Osteoblast (primary cell): ENCODE data around the gene LAMTOR4. TPM values are rescaled to one million over a fixed set of nuclear protein-coding genes. Genes with fewer than 3 reads are reported as not detected.
A peak's percentile ranks its signal among the peaks of the same experiment; 100 is the strongest.

Source experiments
- DNase-seq: peaks from one replicate; pipeline ENCODE4 v3.0.0; 2011; ENCODE audit warnings: low spot score, mixed read lengths; ENCODE audit not compliant: insufficient read length; ENCODE audit errors: missing footprints
- H2AFZ ChIP-seq: 2 replicates; pipeline ENCODE4 v1.6.0; 2011; ENCODE audit warnings: mild to moderate bottlenecking, low read length
- H3K27ac ChIP-seq: 2 replicates; pipeline ENCODE4 v1.5.1; 2011; ENCODE audit warnings: mild to moderate bottlenecking, low read depth, low read length, moderate library complexity
- H3K27me3 ChIP-seq: 2 replicates; pipeline ENCODE4 v1.6.0; 2012; ENCODE audit warnings: mild to moderate bottlenecking, control low read depth, inconsistent platforms, low read length, moderate library complexity; ENCODE audit not compliant: insufficient read depth
- H3K36me3 ChIP-seq: 2 replicates; pipeline ENCODE4 v1.5.1; 2011; ENCODE audit warnings: mild to moderate bottlenecking, low read length, control low read depth, moderate library complexity; ENCODE audit not compliant: insufficient read depth
- H3K4me1 ChIP-seq: 2 replicates; pipeline ENCODE4 v1.5.1; 2011; ENCODE audit warnings: mild to moderate bottlenecking, low read length, control low read depth, moderate library complexity; ENCODE audit not compliant: insufficient read depth
- H3K4me2 ChIP-seq: 2 replicates; pipeline ENCODE4 v1.6.0; 2011; ENCODE audit warnings: mild to moderate bottlenecking, low read length; ENCODE audit not compliant: insufficient read depth
- H3K4me3 ChIP-seq: fragments of 200-600 bp; sonication (generic); 3 replicates; pipeline ENCODE4 v1.5.1; 2012; ENCODE audit warnings: mild to moderate bottlenecking, low read length, inconsistent platforms; ENCODE audit not compliant: insufficient read depth
- H3K79me2 ChIP-seq: 2 replicates; pipeline ENCODE4 v1.6.0; 2012; ENCODE audit warnings: mild to moderate bottlenecking, low read length, control low read depth, inconsistent platforms; ENCODE audit not compliant: insufficient read depth
- H3K9me3 ChIP-seq: 2 replicates; pipeline ENCODE4 v1.5.1; 2011; ENCODE audit warnings: low read depth, low read length, control low read depth
- H4K20me1 ChIP-seq: 2 replicates; pipeline ENCODE4 v1.6.0; 2012; ENCODE audit warnings: mild to moderate bottlenecking, low read length, control low read depth; ENCODE audit not compliant: insufficient read depth
- CTCF ChIP-seq: IDR thresholded peaks from 2 replicates; pipeline ENCODE4 v1.5.1; 2011; ENCODE audit warnings: mild to moderate bottlenecking, low read depth, low read length, moderate library complexity; ENCODE audit errors: extremely low read depth
- total RNA-seq: library from RNA; depleted of rRNA; stranded (reverse); fragments of >200 nt; gene quantifications from 2 replicates; pipeline ENCODE4 v1.2.3, GENCODE V29; 2012

LAMTOR4 gene
- total RNA-seq, 1 donor = 63.7 TPM

DNA sequence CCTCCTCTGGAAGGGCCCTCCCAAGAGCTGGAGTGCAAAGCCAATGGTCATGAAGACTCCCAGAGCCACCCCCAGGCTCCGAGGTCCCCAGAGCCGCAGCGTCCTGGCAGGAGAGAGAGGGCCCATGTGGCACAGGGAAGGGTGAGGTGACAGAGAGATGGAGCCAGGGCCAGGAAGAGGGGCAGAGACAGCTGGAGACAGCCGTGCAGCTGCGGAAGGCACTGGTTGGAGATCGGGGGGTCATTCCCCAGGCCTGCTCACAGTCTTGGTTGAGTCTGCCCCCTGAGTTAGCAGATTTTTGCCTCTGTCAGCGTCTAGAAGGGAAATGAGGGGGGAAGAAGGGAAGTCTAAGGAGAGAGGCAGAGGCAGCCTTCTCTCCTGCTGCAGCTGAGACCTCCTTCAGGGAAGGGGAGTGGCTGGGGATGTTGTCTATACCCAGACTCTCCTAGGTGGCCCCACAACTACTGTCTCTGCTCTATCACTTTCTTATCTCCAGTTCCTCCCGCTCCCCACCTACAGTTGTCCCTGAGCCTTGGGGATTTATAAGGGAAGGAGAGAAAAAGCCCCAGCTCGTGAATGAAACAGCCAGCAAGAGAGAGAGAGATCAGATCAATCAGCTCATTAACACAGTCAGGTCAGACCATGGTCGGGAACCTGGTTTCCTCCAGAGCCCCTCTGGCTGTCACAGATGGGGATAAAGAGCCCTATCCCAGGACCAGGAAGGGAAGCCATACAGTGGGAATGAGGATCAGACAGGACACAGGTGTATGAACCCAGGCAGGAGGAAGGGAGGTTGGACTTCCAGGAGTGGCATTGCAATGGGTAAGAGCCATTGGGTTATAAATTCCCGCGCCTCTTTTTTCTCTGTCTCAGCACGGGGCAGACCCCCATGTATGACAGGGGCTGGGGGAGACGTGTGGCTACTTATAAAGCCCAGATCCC is 18.5 kb downstream of the LAMTOR4 start:
- Histone ChIP-seq H3K36me3 (no peaks in the 10 kb centered on the region), H3K4me3 (peak overlapping the region; percentile 71), H3K27me3 (peaks cover 30% of the 10 kb centered on the region), H3K27ac (no peak overlapping the region), H4K20me1 (no peaks in the 10 kb centered on the region), H3K4me2 (peak overlapping the region; percentile 90), H2AFZ (no peak overlapping the region), H3K4me1 (peaks cover 9% of the 10 kb centered on the region), H3K9me3 (no peaks in the 10 kb centered on the region), H3K79me2 (no peaks in the 10 kb centered on the region)
- no peak for TF ChIP-seq CTCF
- peak; percentile 81 for DNase-seq

GRCh38 chr7:100167912-100168323 is 19.2 kb downstream of the LAMTOR4 start:
- Histone ChIP-seq H3K4me1 (peaks cover 9% of the 10 kb centered on the region), H3K79me2 (no peaks in the 10 kb centered on the region), H4K20me1 (no peaks in the 10 kb centered on the region), H3K4me2 (peak overlapping the region; percentile 90), H3K27me3 (peaks cover 30% of the 10 kb centered on the region), H3K36me3 (no peaks in the 10 kb centered on the region), H3K4me3 (peak overlapping the region; percentile 71), H2AFZ (peak overlapping the region; percentile 72), H3K9me3 (no peaks in the 10 kb centered on the region), H3K27ac (no peak overlapping the region)
- DNase-seq = no peak
- TF ChIP-seq CTCF = no peak

- Histone ChIP-seq H3K79me2 (no peaks in the 10 kb centered on the region), H4K20me1 (no peaks in the 10 kb centered on the region), H3K27ac (no peak overlapping the region), H2AFZ (no peak overlapping the region), H3K4me1 (peaks cover 9% of the 10 kb centered on the region), H3K36me3 (no peaks in the 10 kb centered on the region), H3K4me3 (no peak overlapping the region), H3K9me3 (no peaks in the 10 kb centered on the region), H3K4me2 (peak overlapping the region; percentile 90), H3K27me3 (peaks cover 30% of the 10 kb centered on the region)
- peak; percentile 80 for DNase-seq
- no peak for TF ChIP-seq CTCF
Observed at GRCh38 chr7:100169147-100169850, 20.6 kb downstream of the LAMTOR4 start.
